Nephron (organoid): Measurements from ENCODE around the gene DOCK1.
"Not testable (repeated sequence)": the region's sequence is repeated elsewhere in the genome, so short reads cannot be mapped to it uniquely, and the experiment has no call there.

ENCODE experiments used
- H3K27ac Mint-ChIP-seq, 3 experiments: 2 replicates each; pipeline ENCODE4 v1.8.0; 2020; ENCODE audit warnings: mixed read lengths in 3 of 3, mild to moderate bottlenecking in 2 of 3, moderate library complexity in 1 of 3
- H3K27me3 Mint-ChIP-seq: 2 replicates; pipeline ENCODE4 v1.8.0; 2021; ENCODE audit warnings: low read depth, mild to moderate bottlenecking, moderate library complexity, mixed read lengths
- H3K36me3 Mint-ChIP-seq: 2 replicates; pipeline ENCODE4 v1.8.0; 2020; ENCODE audit warnings: low read depth, mixed read lengths
- H3K4me1 Mint-ChIP-seq: 2 replicates; pipeline ENCODE4 v1.8.0; 2020; ENCODE audit warnings: mixed read lengths
- H3K4me3 Mint-ChIP-seq, 3 experiments: 2 replicates each; pipeline ENCODE4 v1.8.0; 2020; ENCODE audit warnings: mild to moderate bottlenecking in 3 of 3, mixed read lengths in 3 of 3, moderate library complexity in 2 of 3
- H3K9me3 Mint-ChIP-seq: 2 replicates; pipeline ENCODE4 v1.8.0; 2020; ENCODE audit warnings: mixed read lengths
- TF ChIP-seq, protein P1 (sequence below), 3 experiments: fragments of 200-600 bp; sonication (generic); IDR thresholded peaks; one replicate each; pipeline ENCODE4 v1.5.0; 2021; ENCODE audit warnings: antibody characterized with exemption in 3 of 3; ENCODE audit not compliant: unreplicated experiment in 3 of 3

The DOCK1 gene

DNA sequence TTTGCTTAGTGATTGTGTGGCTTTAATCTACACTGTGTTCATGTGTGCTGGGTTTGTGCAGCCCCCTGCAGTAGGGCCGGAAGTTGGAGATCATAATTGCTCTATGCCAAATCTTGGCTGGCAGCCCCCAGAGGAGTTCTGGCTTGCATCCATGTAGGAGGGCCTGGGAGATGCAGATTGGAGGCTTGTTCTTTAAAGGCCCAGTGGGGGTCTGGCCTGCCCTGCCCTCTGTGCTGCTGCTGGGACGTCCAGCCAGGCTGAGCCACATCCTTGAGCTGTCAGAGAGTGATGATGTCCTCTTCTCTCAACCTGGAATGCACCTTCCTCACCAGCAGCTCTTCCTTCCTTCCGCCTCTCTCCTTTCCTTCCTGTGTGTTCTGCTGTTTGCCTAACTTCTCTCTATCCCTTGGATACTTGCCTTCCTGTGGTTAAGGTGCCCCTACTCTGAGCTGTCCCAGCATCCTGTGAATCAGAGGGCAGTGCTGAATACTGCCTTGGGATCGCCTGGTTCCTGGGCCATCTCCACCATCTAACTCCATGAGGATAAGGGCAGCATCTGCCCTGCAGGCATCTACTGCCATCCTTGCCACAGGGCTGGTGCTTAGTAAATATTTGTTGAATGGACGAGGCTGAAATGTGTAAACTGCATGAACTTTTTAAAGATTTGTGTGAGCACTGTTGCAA, 30.2 kb downstream of the DOCK1 start:
- Mint-ChIP-seq H3K27me3 (no peaks in the 10 kb centered on the region), H3K4me1 (peaks cover 45% of the 10 kb centered on the region), H3K9me3 (peaks cover 6% of the 10 kb centered on the region), H3K4me3 (no peak overlapping the region), H3K36me3 (peaks cover 34% of the 10 kb centered on the region), H3K27ac (peak overlapping the region in 2 of 3 experiments; percentile 29 to 63)
- TF ChIP-seq, protein P1, sequence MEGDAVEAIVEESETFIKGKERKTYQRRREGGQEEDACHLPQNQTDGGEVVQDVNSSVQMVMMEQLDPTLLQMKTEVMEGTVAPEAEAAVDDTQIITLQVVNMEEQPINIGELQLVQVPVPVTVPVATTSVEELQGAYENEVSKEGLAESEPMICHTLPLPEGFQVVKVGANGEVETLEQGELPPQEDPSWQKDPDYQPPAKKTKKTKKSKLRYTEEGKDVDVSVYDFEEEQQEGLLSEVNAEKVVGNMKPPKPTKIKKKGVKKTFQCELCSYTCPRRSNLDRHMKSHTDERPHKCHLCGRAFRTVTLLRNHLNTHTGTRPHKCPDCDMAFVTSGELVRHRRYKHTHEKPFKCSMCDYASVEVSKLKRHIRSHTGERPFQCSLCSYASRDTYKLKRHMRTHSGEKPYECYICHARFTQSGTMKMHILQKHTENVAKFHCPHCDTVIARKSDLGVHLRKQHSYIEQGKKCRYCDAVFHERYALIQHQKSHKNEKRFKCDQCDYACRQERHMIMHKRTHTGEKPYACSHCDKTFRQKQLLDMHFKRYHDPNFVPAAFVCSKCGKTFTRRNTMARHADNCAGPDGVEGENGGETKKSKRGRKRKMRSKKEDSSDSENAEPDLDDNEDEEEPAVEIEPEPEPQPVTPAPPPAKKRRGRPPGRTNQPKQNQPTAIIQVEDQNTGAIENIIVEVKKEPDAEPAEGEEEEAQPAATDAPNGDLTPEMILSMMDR (IDR thresholded peaks at IDR 0.05; ENCODE audit: unreplicated experiment in 3 of 3) = no peak

DNA sequence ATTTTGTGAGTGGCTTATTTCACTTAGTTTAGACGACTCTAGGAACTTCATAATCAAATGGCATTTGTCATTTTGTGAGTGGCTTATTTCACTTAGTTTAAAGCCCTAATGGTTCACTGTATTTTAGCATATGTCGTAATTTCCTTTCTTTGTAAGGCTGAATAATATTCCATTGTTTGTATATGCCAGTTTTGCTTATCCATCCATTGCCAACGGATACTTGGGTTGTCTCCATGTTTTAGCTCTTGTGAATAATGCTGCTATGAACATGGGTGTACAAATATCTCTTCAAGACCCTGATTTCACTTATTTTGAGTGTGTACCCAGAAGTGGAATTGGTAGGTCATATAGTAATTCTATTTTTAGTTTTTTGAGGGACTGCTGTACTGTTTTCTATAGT, 31.8 kb downstream of the DOCK1 start:
- Mint-ChIP-seq H3K9me3 (peaks cover 6% of the 10 kb centered on the region), H3K27ac (no peak overlapping the region), H3K36me3 (peaks cover 33% of the 10 kb centered on the region), H3K4me1 (peaks cover 29% of the 10 kb centered on the region), H3K4me3 (no peak overlapping the region), H3K27me3 (no peaks in the 10 kb centered on the region)
- TF ChIP-seq, protein P1 (IDR thresholded peaks at IDR 0.05; ENCODE audit: unreplicated experiment in 3 of 3) = no peak

DNA sequence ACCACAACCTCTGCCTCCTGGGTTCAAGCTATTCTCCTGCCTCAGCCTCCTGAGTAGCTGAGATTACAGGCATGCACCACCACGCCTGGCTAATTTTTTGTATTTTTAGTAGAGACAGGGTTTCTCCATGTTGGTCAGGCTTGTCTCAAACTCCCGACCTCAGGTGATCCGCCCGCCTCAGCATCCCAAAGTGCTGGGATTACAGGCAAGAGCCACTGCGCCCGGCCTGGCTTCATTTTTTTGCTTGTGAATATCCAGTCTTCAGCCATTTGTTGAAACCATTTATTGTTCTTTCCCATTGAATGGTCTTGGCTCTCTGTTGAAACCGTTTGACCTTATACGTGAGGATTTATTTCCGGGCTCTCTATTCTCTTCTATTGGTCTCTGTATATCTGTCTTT, 32.9 kb downstream of the DOCK1 start:
- not testable (repeated sequence) for H3K4me3 Mint-ChIP-seq, H3K27ac Mint-ChIP-seq, H3K9me3 Mint-ChIP-seq, H3K27me3 Mint-ChIP-seq
- Mint-ChIP-seq H3K36me3 (peaks cover 43% of the 10 kb centered on the region), H3K4me1 (peaks cover 18% of the 10 kb centered on the region)

DNA sequence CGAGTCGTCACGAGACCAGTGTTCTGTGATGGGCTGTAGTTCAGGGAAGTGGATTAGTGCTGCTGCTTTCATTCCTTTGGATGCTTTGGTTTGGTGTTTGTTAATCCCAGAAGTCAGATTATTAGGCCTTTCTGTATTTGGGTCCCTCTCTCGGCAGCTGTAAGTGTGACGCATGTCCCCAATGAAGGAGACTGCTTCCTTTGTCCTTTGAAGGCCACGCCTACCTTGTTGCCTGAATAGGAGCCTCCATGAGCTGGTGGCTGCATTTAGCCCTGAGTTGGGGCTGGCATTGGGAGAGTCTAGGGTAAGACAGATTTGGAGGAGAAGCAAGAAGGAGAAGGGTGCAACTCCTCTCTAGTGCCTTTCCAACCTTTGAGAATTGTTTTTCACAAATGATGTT, 34.5 kb downstream of the DOCK1 start:
- H3K27ac Mint-ChIP-seq = no peak overlapping the region

DNA sequence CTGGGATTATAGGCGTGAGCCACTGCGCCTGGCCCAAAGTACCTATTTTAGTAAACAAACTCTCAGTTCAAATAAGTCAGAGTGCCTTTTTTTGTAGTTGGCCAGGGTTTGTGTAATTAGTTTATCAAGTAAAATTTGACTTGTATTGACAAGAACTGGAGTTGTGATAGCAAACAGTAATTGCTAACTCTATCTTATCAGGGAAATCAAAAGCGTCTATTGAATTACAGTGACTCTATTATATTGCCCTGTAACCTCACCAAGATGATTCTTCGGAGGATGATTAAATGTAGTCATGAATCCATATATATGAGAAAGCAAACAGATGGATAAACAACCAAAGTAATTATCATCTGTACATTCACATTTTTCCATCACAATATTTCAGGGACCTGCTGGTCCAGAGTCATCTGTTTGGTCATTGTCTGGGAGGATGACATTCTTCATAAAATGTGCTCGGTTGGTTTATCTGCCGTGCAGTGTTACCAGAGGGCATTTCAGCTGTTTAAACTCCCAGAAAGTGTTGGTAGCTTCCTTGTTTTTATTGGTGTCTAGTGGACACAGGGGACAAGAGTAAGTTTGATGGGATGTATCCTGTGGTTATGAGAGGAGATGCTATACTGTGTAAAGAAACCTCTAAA, 35.6 kb downstream of the DOCK1 start:
- no peak overlapping the region for H3K4me3 Mint-ChIP-seq
- H3K36me3 Mint-ChIP-seq = peaks cover 66% of the 10 kb centered on the region
- no peaks in the 10 kb centered on the region for H3K27me3 Mint-ChIP-seq
- TF ChIP-seq, protein P1 (IDR thresholded peaks at IDR 0.05; ENCODE audit: unreplicated experiment in 3 of 3) = no peak
- H3K4me1 Mint-ChIP-seq = peaks cover under 1% of the 10 kb centered on the region
- no peak overlapping the region for H3K27ac Mint-ChIP-seq
- peaks cover 8% of the 10 kb centered on the region for H3K9me3 Mint-ChIP-seq

More for the DNA sequence above, 34.5 kb downstream of the DOCK1 start:
- Mint-ChIP-seq H3K27me3 (no peaks in the 10 kb centered on the region), H3K4me3 (no peak overlapping the region), H3K9me3 (peaks cover 8% of the 10 kb centered on the region), H3K36me3 (peaks cover 58% of the 10 kb centered on the region), H3K4me1 (peaks cover 10% of the 10 kb centered on the region)
- TF ChIP-seq, protein P1 (IDR thresholded peaks at IDR 0.05; ENCODE audit: unreplicated experiment in 3 of 3) = no peak

DNA sequence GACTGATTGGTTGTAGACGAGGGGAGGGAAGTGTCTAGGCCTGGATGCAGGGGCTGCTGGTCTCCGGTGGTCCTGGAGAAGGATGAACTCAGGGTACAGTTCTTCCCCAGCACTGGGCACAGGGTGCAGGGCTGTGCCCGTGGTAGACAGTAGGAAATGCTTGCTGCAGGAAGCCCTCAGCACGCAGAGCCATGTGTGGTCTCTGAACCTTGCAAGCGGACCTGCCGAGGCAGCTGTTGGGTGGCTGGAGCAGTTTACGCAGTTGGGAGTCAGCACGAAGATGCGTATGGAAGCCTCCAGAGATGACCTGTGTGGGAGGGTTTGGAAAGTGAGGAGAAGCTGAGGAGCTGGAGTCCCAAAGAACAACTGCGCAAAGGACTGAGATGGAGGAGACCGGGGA, 39.0 kb downstream of the DOCK1 start:
- H3K27me3 Mint-ChIP-seq = no peaks in the 10 kb centered on the region
- peaks cover 5% of the 10 kb centered on the region for H3K9me3 Mint-ChIP-seq
- H3K4me3 Mint-ChIP-seq = no peak overlapping the region
- no peaks in the 10 kb centered on the region for H3K4me1 Mint-ChIP-seq
- H3K36me3 Mint-ChIP-seq = peaks cover 47% of the 10 kb centered on the region
- no peak overlapping the region for H3K27ac Mint-ChIP-seq
- TF ChIP-seq, protein P1 (IDR thresholded peaks at IDR 0.05; ENCODE audit: unreplicated experiment in 3 of 3) = no peak
